ENCODE measurements around the gene USP2. TPM values are rescaled to one million over a fixed set of nuclear protein-coding genes. Genes with fewer than 3 reads are reported as not detected.

USP2 gene
- total RNA-seq, 2 experiments from 2014 or later: 0.61 to 0.96 TPM

- POLR2A ChIA-PET: interaction anchor here (0.6 to 1.8 kb wide), 3 partner anchors 9 to 26 kb away, joined by 3 to 4 read pairs (median 3); no protein-coding TSS in a partner anchor
- DNase-seq: no peak
- H3K4me3 Mint-ChIP-seq: no peak overlapping the region
- H3K36me3 Mint-ChIP-seq (ENCODE audit: low read depth): no peaks in the 10 kb centered on the region
- TF ChIP-seq, protein P1, sequence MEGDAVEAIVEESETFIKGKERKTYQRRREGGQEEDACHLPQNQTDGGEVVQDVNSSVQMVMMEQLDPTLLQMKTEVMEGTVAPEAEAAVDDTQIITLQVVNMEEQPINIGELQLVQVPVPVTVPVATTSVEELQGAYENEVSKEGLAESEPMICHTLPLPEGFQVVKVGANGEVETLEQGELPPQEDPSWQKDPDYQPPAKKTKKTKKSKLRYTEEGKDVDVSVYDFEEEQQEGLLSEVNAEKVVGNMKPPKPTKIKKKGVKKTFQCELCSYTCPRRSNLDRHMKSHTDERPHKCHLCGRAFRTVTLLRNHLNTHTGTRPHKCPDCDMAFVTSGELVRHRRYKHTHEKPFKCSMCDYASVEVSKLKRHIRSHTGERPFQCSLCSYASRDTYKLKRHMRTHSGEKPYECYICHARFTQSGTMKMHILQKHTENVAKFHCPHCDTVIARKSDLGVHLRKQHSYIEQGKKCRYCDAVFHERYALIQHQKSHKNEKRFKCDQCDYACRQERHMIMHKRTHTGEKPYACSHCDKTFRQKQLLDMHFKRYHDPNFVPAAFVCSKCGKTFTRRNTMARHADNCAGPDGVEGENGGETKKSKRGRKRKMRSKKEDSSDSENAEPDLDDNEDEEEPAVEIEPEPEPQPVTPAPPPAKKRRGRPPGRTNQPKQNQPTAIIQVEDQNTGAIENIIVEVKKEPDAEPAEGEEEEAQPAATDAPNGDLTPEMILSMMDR (IDR thresholded peaks at IDR 0.05): no peak
- ATAC-seq: no peak
- intact Hi-C loops (cut with micrococcal nuclease): no loop called here
- peaks cover 7% of the 10 kb centered on the region for H3K4me1 Mint-ChIP-seq (ENCODE audit: low read depth)
- CTCF ChIA-PET: interaction anchor here (0.8 to 15.0 kb wide), 16 partner anchors 8 to 93 kb away, joined by 3 to 241 read pairs (median 5); partner anchors contain the start of gene C1QTNF5
- H3K27me3 Mint-ChIP-seq: no peaks in the 10 kb centered on the region
- H3K27ac Mint-ChIP-seq: no peak overlapping the region
- no peaks in the 10 kb centered on the region for H3K9me3 Mint-ChIP-seq
Measured at GRCh38 chr11:119382101-119382500, 611 bp upstream of the USP2 start.

DNA sequence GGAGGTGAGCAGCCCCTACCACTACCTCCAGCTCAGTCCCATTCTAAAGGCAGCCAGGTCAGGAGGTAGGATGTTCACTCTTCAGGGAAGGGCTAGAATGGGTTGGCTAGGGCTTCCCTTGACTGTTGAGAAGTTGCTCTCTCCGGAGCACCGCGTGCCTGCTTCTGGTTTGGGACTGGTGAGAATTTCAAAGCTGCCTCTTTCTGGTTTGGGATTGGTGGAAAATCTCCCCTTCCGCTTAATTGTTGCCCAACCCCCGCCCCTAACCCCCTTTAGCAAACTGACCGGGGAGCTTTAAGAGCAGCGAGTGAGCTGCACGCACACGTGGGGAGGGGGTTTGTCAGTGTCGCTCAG lies 686 bp downstream of the USP2 start:
- TF ChIP-seq, protein P1 (IDR thresholded peaks at IDR 0.05): no peak
- CTCF ChIA-PET: interaction anchor here (0.8 to 15.0 kb wide), 20 partner anchors 9 to 269 kb away, joined by 3 to 241 read pairs (median 6); partner anchors contain the start of gene C1QTNF5
- DNase-seq (no peak), ATAC-seq (no peak)
- peaks cover 7% of the 10 kb centered on the region for H3K4me1 Mint-ChIP-seq (ENCODE audit: low read depth)
- intact Hi-C loops (cut with micrococcal nuclease): no loop called here
- H3K27me3 Mint-ChIP-seq: no peaks in the 10 kb centered on the region
- no peaks in the 10 kb centered on the region for H3K9me3 Mint-ChIP-seq
- no peaks in the 10 kb centered on the region for H3K36me3 Mint-ChIP-seq (ENCODE audit: low read depth)
- H3K27ac Mint-ChIP-seq: no peak overlapping the region
- POLR2A ChIA-PET: interaction anchor here (0.7 to 1.8 kb wide), 4 partner anchors 8 to 214 kb away, joined by 3 to 4 read pairs (median 3); no protein-coding TSS in a partner anchor
- no peak overlapping the region for H3K4me3 Mint-ChIP-seq

DNA sequence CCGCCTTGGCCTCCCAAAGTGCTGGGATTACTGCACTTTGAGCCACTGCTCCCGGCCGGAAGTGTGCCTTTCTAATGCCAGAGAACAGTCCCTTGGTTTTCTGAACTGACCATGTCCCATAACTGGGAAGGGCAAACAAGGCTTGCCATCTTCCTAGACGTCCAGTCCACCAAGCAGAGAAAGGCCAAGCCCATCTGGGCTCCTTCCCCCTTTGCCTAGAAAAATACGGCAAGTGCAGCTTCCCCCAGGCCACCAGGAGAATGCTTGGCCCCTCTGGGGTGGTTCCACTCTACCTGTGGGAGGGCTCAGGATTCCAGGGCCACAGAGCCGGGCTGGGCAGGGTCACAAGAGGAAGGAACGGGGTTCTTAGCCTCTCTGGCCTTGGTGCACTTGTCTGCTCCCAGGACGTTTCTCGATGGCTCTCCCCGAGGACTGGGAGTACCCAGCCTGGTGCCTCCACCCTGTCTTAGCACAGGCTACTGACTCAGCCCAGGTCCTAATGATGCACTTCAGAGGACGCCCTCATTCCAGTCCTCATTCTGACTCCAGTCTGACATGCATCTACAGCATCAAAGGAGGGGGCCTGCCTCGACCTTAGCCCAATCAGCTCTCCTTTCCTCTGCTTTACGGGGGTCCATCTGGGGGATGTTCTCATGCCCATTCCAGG lies 1.2 kb downstream of the USP2 start:
- H3K36me3 Mint-ChIP-seq (ENCODE audit: low read depth): no peaks in the 10 kb centered on the region
- H3K27ac Mint-ChIP-seq: no peak overlapping the region
- TF ChIP-seq, protein P1 (IDR thresholded peaks at IDR 0.05): no peak
- POLR2A ChIA-PET: interaction anchor here (1.8 kb wide), 1 partner anchor 8 kb away, joined by 4 read pairs; no protein-coding TSS in a partner anchor
- CTCF ChIA-PET: interaction anchor here (0.9 to 15.0 kb wide), 13 partner anchors 10 to 269 kb away, joined by 3 to 241 read pairs (median 7); partner anchors contain the start of gene C1QTNF5
- no peaks in the 10 kb centered on the region for H3K27me3 Mint-ChIP-seq
- ATAC-seq (no peak), DNase-seq (no peak)
- peaks cover 7% of the 10 kb centered on the region for H3K4me1 Mint-ChIP-seq (ENCODE audit: low read depth)
- intact Hi-C loops (cut with micrococcal nuclease): no loop called here
- H3K9me3 Mint-ChIP-seq: no peaks in the 10 kb centered on the region
- no peak overlapping the region for H3K4me3 Mint-ChIP-seq

GRCh38 chr11:119378851-119379465 lies 2.5 kb downstream of the USP2 start:
- Mint-ChIP-seq H3K27me3 (no peaks in the 10 kb centered on the region), H3K9me3 (no peaks in the 10 kb centered on the region), H3K4me3 (no peak overlapping the region), H3K36me3 (ENCODE audit: low read depth) (no peaks in the 10 kb centered on the region), H3K4me1 (ENCODE audit: low read depth) (peaks cover 8% of the 10 kb centered on the region), H3K27ac (no peak overlapping the region)
- ATAC-seq (no peak), DNase-seq (no peak)
- TF ChIP-seq, protein P1 (IDR thresholded peaks at IDR 0.05): no peak
- ChIA-PET CTCF (interaction anchor here (2.7 to 15.0 kb wide), 3 partner anchors 20 to 57 kb away, joined by 9 to 241 read pairs (median 28); partner anchors contain the start of gene C1QTNF5), POLR2A (interaction anchor here (0.8 kb wide), 1 partner anchor 58 kb away, joined by 3 read pairs; no protein-coding TSS in a partner anchor)
- intact Hi-C loops (cut with micrococcal nuclease): no loop called here
